Astrocyte of the hippocampus (primary cell): ENCODE measurements around the gene PGF.

ENCODE experiments used
- DNase-seq: peaks from one replicate; pipeline ENCODE4 v3.0.0; 2011; ENCODE audit warnings: low read depth, low spot score

Gene PGF

DNA sequence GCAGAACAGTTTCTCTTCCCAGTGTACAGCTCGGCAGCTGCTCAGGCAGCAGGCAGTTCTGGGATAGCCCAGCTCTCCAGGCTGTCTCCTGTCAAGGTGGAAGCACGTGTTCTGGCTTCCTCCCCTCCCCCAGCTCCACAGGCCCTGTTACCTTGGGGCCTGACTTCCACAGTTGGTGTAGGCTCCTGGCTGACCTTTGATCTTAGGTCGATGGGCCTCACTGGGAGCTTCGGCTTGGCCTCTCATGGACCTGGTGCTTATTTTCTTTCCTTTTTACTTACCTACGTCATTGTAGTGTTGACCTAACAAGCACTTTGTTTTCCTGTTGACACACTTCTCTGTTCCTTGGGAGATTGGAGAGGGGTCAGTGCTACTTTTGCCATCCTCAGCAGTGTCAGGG, 56.7 kb downstream of the PGF start:
- DNase-seq: no peak

DNA sequence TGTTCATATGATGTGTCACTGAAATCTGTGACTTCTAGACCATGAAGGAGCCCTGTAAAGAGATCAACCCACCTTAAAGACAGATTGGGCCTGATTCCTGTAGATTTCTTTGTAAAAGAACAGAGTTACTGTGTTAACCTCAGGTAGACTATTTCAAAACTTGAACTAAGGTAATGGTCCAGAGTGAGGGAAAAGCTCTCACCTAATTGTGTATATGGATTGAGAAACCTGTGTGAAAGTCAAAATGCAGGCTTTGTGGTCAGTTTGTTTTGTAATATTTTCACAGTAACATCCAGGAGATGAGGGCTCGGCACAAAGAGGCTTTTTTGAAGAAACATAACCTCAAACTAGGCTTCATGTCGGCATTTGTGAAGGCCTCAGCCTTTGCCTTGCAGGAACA, 57.3 kb downstream of the PGF start:
- DNase-seq: no peak

DNA sequence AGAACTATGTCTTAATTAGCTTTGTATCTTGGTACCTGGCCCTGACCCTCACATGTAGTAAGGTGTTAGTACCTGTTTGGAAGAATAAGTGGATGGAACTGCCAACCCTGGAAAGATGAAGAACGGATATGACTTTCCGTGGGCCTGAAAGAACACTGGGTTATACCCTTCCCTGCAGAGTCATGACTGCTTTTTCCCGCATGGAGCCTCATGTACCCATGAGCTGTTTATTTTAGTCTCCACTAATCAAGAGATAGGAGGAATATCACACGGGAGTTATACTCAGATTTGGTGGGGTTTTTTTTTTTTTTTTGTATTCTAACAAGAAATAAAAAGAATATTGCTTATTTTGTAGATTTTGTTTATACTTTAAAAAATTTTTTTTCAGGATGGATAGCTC, 57.8 kb downstream of the PGF start:
- no peak for DNase-seq

DNA sequence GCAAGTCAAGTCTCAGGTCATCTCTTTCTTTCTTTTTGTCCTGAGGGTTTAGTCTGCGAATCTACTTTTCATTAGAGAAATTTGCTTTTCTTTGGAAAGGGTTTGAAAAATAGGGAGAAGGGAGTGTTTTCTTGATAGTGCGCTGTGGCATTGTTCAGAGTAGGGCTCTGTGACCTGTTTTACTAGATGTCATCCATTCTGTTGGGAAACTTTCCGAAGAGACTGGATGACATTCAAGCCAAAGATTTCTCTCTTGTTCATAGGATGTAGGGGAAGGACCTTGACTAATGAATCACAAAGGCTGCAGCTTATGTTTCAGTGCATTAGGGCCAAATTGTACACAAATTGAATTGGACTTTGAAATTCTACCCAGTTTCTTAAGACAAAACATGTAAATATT, 59.0 kb downstream of the PGF start:
- DNase-seq: no peak

DNA sequence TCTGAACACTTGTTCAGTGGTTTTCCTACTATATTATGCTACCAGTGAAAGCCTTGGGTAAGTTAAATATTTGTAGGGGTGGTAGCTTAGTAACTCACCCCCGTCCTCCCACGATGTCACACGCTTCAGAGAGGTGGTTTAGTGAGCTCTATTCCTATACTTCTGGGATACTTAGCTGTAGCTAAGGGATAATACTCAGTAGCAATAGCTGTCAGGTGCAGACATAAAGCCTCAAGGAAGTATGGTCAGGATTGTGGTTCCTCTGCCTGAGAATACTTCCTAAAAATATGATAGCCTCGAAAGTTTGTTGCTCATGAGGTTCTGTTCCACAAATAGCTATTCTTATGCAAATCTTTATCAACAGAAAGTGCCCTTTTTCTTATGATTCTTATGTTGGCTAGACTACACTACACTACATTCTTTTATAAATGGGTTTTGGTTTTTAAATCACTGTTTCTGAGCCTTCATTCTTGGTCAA, 61.7 kb downstream of the PGF start:
- DNase-seq: no peak

DNA sequence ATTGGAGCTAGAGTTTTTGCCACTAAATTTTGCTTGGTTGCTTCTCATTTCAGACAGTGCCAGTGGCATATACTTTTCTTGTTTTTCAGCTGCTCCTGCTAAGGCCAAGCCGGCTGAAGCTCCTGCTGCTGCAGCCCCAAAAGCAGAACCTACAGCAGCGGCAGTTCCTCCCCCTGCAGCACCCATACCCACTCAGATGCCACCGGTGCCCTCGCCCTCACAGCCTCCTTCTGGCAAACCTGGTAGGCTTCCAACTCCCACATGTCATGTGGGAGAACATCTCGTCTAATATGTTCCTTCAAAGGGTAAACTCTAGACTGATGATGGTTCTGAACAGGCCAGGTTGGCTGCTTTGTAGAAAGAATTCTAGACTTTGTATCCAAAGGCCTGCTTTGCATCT, 62.7 kb downstream of the PGF start:
- no peak for DNase-seq

DNA sequence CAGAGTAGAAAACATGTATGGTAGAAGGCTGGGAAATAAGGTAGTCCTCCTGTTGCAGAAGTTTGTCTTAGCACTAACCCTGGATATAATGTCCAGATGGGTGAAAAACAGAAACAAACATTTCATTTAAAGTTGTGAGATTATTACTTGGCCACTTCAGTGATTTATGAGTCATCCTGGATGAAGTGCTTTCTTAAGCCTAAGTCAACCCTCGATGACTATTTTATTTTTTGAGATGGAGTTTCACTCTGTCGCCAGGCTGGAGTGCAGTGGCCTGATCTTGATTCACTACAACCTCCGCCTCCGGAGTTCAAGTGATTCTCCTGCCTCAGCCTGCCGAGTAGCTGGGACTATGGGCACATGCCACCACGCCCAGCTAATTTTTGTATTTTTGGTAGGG, 63.5 kb downstream of the PGF start:
- peak; percentile 33 for DNase-seq
